ENCODE measurements around the gene GFM1. TPM values are rescaled to one million over a fixed set of nuclear protein-coding genes. Genes with fewer than 3 reads are reported as not detected.

The GFM1 gene
- total RNA-seq, 6 donors from 2014 or later: 15.3 to 50.0 (median 39.2) TPM

- Histone ChIP-seq H3K9me3 (no peaks in the 10 kb centered on the region), H3K36me3 (peaks cover 0 to 24% (median 5%) of the 10 kb centered on the region in 4 donors), H3K4me3 (peak overlapping the region; percentile 49 to 66 (median 56)), H3K4me1 (peaks cover 4 to 22% (median 15%) of the 10 kb centered on the region in 4 donors), H3K27me3 (no peaks in the 10 kb centered on the region), H3K27ac (peak overlapping the region; percentile 68 to 91 (median 89))
- 5 to 10% methylated on average over 6 of the region's 6 CpGs for WGBS, 2 donors
- TF ChIP-seq POLR2AphosphoS5 (IDR thresholded peaks at IDR 0.05) (no peak), POLR2A (IDR thresholded peaks at IDR 0.05) (no peak), CTCF (IDR thresholded peaks at IDR 0.05) (no peak), EP300 (IDR thresholded peaks at IDR 0.05) (no peak)
- ATAC-seq (ENCODE audit: low FRiP score in 2 of 2) (peak; percentile 36 to 37), DNase-seq (no peak)
Measured at GRCh38 chr3:158671821-158672214, 27.5 kb downstream of the GFM1 start.

GRCh38 chr3:158672215-158673176 is 28.2 kb downstream of the GFM1 start, which contains the start of gene LXN:
LXN (minus strand) TSS chr3:158672648; CDS start chr3:158672478, 170 bp downstream.
- no peaks in the 10 kb centered on the region for H3K27me3 ChIP-seq
- peak within 1 kb of the TSS; percentile 68 to 91 (median 89) for H3K27ac ChIP-seq
- peak within 1 kb of the TSS; percentile 49 to 66 (median 56) for H3K4me3 ChIP-seq
- DNase-seq (peak; percentile 85 to 97), ATAC-seq (ENCODE audit: low FRiP score in 2 of 2) (peak; percentile 98 to 99)
- TF ChIP-seq EP300 (IDR thresholded peaks at IDR 0.05) (no peak), POLR2A (IDR thresholded peaks at IDR 0.05) (peak in 2 of 4 donors; percentile 34 to 74), CTCF (IDR thresholded peaks at IDR 0.05) (peak; percentile 57 to 79 (median 64)), POLR2AphosphoS5 (IDR thresholded peaks at IDR 0.05) (peak; percentile 54 to 63)
- no peaks in the 10 kb centered on the region for H3K9me3 ChIP-seq
- peaks cover 4 to 22% (median 15%) of the 10 kb centered on the region in 4 donors for H3K4me1 ChIP-seq
- H3K36me3 ChIP-seq: peaks cover 0 to 19% (median 2%) of the 10 kb centered on the region in 4 donors
- WGBS, 2 donors: 7 to 24% methylated on average over 9 to 30 of the region's 30 CpGs

GRCh38 chr3:158678687-158679086 is 34.4 kb downstream of the GFM1 start:
- ATAC-seq (ENCODE audit: low FRiP score in 2 of 2): no peak
- Histone ChIP-seq H3K36me3 (peaks cover 0 to 9% (median 1%) of the 10 kb centered on the region in 4 donors), H3K4me1 (no peaks in the 10 kb centered on the region), H3K27ac (no peak overlapping the region), H3K4me3 (no peak overlapping the region), H3K27me3 (no peaks in the 10 kb centered on the region), H3K9me3 (no peaks in the 10 kb centered on the region)
- TF ChIP-seq CTCF (IDR thresholded peaks at IDR 0.05) (no peak), POLR2AphosphoS5 (IDR thresholded peaks at IDR 0.05) (no peak), EP300 (IDR thresholded peaks at IDR 0.05) (no peak), POLR2A (IDR thresholded peaks at IDR 0.05) (no peak)
- DNase-seq: no peak
- 86 to 90% methylated on average over 2 of the region's 2 CpGs for WGBS, 2 donors

GRCh38 chr3:158679547-158680000 is 35.2 kb downstream of the GFM1 start:
- Histone ChIP-seq H3K36me3 (peaks cover 0 to 12% (median 3%) of the 10 kb centered on the region in 4 donors), H3K4me1 (no peaks in the 10 kb centered on the region), H3K9me3 (no peaks in the 10 kb centered on the region), H3K27me3 (no peaks in the 10 kb centered on the region), H3K27ac (no peak overlapping the region), H3K4me3 (no peak overlapping the region)
- WGBS, 2 donors: 56 to 73% methylated on average over 1 of the region's 1 CpG
- no peak for TF ChIP-seq CTCF (IDR thresholded peaks at IDR 0.05)
- no peak for TF ChIP-seq POLR2A (IDR thresholded peaks at IDR 0.05)
- TF ChIP-seq EP300 (IDR thresholded peaks at IDR 0.05): no peak
- TF ChIP-seq POLR2AphosphoS5 (IDR thresholded peaks at IDR 0.05): no peak
- no peak for DNase-seq
- no peak for ATAC-seq (ENCODE audit: low FRiP score in 2 of 2)
